Measurements from ENCODE around the gene HS6ST3.
"Not testable (repeated sequence)": the region's sequence is repeated elsewhere in the genome, so short reads cannot be mapped to it uniquely, and the experiment has no call there.

HS6ST3 gene

DNA sequence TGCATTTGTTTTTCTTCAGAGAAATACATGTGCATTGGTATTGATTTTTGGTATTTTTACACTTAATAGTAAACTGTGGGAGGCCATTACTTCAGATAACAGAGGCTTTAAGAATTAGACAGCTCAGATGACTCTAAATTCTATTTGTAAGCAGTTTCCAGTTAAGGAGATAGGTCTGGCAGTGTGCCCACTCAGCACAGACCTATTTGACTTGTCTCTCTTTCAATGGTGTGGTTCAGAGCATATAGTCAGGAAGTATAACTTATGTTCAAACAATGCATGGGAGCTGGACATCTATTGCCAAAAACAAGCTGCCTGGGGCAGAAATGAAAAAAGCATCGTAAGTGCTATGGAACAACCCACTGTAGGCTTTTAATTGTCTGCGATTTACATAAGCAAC lies 370.7 kb downstream of the HS6ST3 start:
- no peak for DNase-seq

DNA sequence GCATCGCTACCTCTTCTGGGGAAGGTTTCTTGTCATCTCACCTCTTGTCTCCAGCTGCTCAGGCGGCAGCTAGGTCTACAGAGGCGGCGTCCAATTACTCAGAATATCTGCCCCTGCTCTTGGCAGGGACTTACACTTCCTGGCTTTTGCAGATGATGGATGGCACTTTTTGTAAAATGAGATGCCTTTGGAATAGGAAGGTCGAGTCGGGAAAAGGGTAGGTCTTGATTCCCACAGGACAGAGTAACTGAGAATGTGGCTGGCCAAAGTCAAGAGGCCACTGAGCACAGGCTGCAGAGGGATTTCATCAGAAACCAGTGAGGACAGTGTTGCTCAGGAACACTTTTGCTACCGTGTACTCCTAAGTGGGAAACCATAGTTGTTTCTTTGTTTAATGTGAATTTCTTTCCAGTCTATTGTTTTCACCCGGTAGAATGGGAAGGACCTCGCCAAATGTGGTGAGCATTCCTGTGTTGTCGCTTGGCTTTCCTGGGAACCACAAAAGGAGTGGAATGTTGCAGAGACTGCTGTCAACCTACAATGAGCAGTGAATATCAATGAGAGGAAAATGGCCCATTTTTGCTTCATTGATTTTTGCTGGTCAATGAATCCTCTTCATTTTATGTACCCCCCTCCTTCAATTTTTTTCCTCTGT lies 383.7 kb downstream of the HS6ST3 start:
- DNase-seq: no peak

DNA sequence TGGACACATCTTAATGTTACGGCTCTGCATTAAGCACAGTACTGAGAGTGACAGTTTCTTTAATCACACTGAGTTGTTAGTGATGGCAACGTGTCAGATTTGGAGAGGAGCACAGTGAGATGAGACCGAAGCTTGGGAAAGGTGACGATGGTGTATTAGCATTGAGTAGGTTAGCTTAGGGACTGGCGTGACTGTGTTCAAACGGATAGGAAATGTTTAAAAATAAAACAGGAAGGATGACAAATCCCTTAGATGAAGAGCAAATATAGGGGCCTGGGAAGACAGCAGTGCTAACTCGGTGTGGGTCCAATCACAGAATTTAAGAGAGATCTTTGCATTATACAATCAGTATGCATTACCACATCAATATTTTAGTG lies 384.3 kb downstream of the HS6ST3 start:
- DNase-seq: no peak

DNA sequence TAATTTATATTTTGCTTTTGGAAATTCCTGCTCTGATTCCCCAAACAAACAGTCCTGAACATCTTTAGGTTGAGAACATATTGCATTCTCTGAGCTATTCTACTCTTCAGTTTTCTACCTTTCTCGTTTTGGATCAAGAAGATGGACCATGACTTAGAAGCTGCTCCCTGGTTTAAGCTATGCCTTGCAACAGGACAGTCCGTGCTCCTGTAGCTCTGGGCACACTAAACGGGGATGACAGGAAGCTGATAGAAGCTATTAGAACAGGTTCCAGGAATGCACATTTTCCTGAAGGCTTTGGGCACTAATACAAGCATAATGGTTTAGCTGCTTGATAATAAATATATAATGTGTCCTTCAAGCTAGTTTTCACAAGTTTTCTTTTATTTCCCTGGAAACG lies 385.2 kb downstream of the HS6ST3 start:
- DNase-seq: no peak

DNA sequence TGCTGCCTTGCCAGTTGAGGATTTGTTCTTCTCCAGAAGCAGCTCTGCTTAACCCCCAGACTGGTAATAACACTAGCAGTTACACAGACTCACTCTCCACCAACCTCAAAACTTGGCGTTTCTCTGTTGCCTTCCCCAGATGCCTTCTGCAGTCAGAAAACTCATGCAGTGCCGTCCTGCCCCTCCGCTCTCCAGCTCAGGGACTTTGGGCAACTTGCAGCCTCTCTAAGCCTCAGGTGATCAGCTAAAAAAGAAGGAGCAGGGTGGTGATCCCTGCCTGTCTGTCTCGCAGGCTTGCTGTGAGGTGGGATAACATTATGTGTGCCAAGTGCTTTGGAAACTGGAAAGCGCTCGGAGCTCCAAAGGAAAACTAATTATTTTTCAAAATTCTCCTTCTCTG lies 391.6 kb downstream of the HS6ST3 start:
- no peak for DNase-seq

DNA sequence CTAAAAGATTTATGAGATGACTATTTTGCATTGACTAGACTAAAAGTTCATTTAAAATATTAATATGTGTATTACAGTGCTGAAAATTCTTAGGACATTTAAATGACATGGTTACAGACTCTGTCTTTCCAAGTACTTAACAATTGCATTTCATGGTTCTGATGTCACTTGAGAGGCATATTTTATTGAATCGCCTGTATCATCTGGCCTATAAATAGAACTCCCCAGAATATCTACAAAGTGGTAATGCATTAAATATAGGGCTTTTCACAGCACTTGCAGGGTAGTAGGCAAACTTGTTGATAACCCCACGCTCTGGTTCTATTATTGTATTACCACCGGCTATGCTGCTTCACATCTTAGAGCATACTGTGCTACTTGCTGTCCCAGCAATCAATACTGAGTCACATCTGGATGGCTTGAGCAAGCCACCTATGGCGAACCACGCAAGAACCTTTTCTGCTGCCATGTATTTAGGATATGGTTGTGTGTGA lies 400.6 kb downstream of the HS6ST3 start:
- DNase-seq: no peak

DNA sequence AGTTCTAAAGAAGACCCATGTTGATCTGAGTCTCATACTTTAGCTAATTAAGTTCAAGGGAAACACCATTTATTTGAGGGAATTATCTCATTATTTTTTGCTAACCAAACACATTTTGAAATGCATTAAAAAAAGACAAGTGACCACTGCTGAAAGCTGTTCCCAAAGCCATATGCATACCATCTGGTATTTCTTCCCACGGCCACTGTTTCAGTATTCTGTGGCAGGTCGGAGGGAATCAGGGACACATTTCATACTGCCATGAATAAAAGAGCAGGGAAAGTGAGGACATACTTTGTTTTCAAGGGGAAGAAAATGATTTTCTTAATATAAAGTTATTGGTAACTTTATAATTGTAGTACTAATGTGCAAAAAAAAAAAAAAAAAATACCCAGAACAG lies 401.2 kb downstream of the HS6ST3 start:
- DNase-seq: no peak

DNA sequence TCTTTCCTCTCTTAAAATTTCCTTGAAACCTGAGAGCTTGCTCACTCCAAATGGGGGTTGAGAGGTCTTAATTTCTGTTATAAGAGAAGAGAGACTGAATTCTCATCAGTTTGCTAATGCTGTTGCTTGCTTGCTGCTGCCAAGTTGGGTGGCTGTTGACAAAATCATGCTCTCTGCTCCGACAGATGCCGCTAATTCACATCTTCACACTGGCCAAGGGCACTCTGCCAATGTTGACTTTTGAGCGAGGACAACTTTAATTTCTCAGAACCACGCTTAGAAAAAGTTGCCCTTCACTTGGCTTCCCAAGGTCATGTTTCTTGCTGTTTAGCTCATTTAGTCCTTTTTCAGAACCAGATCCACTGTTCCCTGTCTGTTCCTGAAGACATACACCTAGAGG lies 402.9 kb downstream of the HS6ST3 start:
- no peak for DNase-seq

DNA sequence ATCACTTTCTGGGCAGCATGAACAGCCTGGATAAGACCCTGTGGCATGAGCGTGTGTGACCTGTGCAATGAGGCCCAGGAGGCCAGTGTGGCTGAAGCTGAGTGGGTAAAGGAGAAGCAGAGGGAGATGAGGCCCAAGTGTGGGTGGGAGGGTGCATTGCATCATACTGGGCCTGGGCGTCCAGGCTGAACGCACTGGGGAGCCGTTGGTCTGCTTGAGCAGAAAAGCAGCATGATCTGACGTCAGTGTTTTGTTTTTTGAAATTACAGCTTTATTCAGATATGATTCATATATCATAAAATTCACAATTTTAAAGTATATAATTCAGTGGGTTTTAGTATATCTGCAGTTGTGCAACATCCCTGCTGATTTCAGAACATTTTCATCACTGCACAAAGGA lies 409.7 kb downstream of the HS6ST3 start:
- no peak for DNase-seq

DNA sequence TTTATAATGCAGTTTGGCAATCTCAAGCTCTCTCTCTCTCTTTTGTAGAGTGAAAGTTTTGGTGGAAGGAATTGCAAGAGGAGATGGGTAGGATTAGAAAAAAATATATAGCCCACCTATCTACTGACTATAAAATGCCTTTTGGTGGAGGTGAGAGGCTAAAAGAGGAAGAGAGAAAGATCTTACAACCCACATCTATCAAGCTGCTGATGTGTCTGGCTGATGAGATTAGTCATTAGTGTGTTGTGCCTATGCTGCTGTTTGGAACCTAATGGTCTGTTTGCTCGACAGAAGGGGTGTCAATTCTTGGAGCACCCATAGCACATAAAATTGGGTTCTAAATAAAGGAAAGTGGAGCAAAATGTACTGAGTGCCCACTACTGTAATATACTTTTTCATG lies 411.0 kb downstream of the HS6ST3 start:
- DNase-seq: no peak

DNA sequence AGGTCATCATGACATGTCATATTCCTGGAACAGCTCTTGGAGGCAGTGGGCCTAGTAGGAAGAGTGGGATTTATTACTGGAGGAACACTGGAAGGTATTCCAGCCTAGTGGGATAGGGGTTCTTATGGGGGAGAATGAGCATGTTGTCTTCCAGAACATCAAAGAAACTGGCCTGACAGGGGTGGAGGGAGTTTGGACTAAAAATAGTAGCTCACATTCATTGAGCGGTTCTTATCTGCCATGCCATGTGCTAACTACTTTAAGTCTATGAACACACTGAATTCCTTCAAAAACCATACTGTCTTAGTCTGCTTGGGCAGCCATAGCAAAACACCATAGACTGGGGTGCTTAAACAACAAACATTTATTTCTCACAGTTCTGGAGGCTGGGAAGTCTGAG lies 413.6 kb downstream of the HS6ST3 start:
- DNase-seq: no peak

DNA sequence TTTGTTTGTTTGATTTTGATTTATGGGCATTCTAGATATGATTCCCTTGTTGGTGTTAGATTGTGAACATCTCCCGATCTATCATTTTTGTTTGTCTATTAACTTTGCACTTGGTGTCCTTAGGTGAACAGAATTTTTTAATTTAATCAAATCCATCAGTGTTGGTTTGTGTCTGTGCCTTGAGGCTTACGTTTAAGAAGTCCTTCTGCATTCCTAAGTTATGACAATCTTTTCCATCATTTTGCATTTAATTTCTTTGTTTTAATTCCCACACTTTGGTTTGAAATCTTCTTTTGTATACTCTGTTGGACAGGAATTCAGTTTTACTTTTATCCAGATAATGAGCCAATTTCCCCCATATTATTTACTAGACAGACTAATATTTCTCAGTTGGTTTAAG lies 421.7 kb downstream of the HS6ST3 start:
- no peak for DNase-seq

DNA sequence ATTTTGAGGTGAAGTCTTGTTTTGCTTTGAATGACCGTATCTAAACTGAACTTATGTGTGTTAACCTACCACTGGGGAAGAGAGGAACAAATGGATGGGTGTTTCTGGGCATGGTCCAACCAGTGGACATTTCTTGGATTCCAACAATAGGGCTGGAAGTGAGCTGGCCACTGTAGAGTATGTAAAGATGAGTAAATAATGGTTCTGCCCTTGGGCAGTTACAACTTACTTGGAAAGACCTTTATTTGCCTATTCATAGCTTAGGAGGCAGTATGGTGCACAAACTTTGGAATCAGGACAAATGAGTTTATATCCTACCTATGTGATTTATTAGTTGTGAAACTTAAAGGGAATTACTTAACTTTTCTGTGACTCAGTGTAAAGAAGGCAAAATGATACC lies 429.5 kb downstream of the HS6ST3 start:
- DNase-seq: no peak

DNA sequence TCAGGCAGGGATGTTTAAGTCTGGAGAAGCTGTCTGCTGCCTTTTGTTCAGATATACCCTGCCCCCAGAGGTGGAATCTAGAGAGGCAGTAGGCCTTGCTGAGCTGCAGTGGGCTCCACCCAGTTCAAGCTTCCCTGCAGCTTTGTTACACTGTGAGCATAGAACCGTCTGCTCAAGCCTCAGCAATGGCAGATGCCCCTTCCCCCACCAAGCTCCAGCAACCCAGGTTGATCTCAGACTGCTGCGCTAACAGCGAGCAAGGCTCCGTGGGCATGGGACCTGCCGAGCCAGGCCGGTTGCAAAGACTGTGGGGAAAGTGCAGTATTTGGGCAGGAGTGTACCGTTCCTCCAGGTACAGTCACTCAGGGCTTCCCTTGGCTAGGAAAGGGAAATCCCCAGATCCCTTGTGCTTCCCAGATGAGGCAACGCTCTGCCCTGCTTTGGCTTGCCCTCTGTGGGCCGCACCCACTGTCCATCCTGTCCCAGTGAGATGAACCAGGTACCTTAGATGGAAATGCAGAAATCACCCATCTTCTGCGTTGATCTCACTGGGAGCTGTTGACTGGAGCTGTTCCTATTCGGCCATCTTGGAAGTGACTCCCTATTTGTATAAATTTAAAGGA lies 434.6 kb downstream of the HS6ST3 start:
- not testable (repeated sequence) for DNase-seq

DNA sequence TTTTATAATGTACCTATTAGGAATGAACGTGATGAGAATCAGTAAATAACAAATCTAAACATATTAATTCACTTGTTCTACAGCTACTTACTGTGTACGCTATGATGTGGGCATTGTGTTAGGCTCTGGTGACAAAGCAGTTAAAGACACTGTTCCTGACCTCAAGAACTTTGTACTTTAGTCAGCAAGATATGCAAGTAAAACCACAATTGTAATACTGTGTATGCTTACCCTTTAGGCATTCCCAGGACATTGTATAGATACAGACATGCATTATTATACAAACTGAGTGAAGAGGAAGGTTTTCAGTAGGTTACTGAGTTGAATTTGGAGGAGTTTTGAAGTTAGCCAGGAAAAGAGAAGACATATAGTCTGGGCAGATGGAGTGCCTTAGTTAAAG lies 435.8 kb downstream of the HS6ST3 start:
- DNase-seq: no peak

DNA sequence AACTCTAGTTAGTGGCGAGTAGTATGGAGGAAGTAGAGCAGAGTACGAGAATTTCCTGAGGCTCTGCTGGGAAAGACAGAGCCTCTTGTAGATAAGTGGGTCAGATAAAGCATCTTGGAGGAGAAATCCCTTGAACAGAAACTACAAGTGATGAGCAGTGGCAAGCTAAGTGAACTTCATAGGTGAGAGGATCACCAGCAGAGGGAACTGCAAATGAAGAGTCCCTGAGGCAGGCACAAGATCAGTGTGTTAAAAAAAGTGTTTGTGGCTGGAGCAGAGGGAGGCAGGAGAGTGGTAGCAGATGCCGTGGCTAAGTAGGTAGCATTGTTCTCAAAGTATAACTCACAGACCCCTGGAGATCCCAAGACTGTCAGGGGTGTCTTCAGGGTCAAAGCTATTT lies 437.6 kb downstream of the HS6ST3 start:
- DNase-seq: no peak

DNA sequence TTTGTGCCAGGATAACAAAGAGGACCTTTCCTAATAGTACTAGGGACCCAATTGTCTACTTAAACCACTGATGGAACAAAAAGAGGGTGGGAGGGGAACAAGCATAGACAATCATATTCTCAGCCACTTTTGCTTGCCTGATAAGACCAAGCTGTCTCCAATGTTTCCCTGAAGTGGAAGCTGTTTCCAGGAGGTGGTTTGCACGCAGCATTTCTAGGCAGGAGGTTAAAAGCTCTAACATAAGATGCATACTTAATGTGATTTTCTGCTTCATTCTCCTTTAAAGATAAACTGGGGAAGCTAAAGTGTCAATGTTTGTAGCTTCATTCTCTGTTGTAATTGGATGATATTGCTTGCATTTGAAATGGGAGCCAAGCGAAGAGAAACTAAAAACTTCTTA lies 442.9 kb downstream of the HS6ST3 start:
- DNase-seq: no peak

DNA sequence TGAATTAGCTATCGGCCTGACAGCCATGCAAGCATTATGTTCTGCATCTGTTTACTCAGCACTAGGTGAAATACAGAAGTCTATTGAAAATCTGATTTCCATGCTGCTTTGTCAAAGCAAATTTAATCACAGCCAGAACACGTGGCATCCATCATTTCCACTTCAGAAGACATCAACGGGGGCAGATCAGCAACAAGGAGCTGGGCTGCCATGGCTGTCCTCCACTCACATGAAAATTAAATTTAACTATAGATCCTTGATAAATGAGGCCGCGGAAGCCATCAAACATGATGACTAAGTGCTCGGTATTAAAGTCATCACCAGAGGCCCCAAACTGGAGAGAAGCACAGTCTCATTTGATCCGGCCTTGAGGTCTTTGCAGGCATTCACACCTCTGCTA lies 443.5 kb downstream of the HS6ST3 start:
- no peak for DNase-seq

DNA sequence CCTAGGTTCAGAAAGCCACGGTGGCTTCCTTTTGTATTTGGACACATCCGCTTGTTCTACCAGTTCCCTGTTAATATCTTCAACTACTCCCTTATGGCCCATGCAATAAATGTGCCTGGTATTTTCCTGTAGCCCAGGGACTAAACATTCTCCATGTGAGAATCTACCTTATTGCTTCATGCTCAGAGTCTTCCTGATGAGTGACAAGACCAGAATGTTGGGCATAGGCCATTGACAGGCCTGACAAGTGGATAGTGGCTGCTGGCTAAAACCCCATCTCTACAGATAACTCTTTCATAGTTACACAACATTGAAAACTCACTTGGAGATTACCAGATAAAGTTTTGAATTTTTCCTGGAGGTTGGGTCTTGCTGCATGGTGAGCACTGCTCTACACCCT lies 449.9 kb downstream of the HS6ST3 start:
- DNase-seq: no peak

DNA sequence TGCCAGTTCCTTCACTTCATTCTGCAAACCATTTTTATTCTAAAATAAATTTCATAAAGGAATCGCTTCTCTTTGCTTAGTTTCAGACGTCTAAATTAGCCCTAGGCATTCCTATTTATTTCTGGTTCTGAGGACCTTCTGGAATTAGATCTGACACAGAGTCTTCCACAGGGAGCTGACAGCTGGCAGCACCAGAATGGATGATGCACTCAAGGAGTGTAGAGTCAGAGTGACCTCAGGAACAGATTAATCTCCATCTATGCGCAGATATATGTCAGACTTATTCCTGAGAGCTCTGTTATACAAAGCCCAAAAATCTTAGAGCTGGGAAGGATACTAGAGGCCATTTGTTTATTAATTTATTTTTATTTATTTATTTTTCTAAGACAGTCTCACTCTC lies 450.8 kb downstream of the HS6ST3 start:
- DNase-seq: no peak

DNA sequence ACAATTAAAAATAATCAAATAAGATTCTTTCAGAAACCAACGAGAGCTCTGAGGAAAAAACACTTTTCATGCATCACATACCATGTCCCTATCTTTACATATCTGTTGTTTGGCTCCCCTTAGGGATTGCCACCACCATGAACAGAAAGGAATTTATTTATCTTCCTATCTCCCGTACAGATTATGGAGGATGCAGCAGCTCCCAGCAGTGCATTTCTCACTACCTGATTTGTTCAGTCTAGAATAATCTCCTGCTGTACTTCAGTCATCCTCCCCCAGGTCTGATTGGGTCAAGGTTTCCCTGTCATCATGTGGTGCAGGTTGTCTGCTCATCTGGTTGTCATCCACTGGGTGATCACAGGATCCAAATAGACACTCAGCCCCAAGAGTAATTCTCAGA lies 453.1 kb downstream of the HS6ST3 start:
- DNase-seq: no peak

DNA sequence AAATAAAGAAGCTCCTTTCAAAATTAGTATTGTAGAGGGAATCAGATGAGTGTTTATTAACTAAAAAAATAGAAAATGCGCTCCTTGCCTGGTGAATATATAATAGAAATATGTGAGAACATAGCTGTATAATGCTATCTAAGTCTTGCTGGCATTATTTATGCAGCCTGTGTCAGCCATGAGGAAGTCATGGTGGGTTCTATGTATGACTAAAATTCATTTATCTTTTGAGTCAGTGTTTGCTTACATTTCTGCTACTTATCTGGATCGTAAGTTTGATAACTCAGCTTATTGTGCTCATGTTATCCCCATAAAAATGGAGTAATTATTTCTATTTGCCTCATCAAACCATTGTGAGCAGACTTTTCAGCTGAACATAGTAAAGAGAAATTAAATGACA lies 455.1 kb downstream of the HS6ST3 start:
- no peak for DNase-seq

DNA sequence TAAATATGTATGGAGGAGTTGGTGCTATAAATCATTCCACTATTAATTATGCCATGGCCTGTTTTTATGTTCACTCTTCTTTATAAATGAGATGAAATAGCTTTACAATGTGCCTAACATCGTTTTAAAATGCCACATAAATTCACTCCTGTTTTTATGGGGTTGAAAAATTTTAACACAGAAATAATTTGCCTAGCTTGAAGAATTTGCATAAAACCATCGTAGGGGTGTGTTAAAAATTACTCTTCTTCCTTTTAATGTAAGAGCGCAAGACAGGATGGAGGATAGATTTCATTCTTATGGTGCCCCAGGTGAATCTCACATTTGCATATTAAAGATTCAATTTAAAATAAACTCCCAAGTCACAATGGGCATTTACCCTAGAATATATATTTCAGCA lies 456.6 kb downstream of the HS6ST3 start:
- no peak for DNase-seq

DNA sequence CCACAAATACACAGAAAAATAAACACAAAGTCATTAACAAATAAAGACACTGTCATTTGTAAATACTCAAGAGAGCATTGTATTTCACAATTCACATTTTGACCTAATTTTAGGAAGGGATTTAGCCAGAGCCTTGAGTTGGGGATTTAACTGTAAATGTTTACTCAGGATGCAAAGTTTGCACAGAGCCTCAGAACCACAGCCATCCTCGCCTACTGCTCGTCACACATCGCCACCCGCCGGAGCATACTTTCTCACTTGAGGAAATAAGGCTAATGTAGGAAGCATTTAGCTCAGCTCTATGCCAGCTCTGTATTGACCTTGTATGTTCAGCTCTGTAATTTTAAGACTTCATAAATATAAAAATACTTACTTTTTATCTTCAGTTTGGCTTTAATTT lies 461.6 kb downstream of the HS6ST3 start:
- no peak for DNase-seq

DNA sequence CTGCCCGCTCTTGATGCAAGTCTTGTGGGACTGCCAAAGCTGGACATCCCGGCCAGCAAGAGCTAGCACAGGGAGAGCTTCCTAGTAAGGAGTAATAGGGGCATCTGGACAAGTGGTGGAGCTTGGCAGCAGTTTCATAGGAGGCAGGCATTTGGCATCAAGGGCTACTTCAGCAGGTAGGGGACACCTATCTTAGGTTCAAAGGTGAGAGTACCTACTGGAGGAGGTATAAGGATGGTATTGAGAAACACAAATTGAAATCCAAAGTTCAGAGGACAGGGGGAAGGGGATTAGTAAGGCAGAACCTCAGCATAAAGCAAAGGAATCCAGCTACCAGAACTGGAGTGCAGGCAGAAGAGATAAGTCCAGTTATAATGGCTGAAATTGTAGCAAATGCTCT lies 462.7 kb downstream of the HS6ST3 start:
- no peak for DNase-seq
